ENCODE data around the gene CRYM.
"Not testable (repeated sequence)": the region's sequence is repeated elsewhere in the genome, so short reads cannot be mapped to it uniquely, and the experiment has no call there.

The CRYM gene

DNA sequence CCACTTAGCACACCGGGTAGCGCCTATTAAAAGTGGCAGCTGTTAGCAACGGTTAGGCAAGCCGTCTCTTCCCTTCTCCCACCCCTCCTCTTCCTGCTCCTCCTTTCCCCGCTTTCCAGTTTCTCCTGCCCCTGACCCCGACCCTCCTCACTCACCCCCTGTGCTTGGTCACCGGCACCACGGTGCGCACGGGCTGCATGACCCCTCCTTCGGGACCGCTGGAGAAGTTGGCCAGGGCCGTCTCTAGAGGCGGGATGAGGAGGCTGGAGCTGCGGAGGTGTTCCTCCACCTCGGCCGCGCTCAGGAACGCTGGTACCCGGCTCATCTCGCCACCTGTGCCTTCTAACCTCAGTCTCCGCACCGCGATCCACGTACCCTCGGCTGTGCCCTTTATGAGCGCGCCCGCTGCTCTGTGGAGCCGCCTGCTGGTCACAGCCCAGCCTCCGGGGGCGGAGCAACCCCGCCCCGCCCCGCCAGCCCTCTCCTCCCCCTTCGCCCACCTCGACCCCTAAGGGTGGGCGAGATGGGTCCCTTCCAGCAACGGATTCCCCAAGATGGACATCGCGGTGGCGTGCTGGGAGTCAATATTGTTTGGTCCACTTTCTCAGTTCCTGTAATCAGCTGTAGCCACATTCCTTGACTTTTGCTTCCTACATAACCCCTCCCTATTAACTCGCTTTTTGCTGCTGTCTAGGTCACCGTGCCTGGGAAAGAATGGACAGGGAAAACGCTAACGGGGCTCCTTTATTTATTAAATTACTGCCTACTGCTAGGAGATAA, at the start of gene CRYM:
CRYM (minus strand) TSS at position 364 of the 780 bp plus-strand sequence; CDS start at position 325, 39 bp downstream.
- in situ Hi-C loops (cut with MboI; ENCODE audit: low sequenced_read_pairs): no loop called here

DNA sequence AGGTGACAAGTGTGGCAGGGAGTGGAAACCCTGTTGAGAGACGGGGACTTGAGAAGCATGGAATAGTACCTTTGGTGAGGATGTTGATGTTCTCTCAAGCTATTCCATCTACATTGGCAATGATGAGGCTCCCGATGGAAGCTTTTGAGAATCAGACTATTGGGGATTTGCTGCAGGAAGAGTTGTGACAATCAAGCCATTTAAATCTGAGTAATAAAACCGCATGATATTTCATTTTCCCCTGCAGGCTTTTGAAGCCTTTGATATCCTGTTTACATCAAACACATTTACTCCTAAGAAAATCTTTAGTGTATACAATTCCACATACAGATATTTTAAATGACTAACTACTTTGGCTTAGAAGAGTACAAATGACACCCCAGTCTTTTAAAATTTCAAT, 49.0 kb upstream of the CRYM start:
- in situ Hi-C loops (cut with MboI; ENCODE audit: low sequenced_read_pairs): no loop called here

DNA sequence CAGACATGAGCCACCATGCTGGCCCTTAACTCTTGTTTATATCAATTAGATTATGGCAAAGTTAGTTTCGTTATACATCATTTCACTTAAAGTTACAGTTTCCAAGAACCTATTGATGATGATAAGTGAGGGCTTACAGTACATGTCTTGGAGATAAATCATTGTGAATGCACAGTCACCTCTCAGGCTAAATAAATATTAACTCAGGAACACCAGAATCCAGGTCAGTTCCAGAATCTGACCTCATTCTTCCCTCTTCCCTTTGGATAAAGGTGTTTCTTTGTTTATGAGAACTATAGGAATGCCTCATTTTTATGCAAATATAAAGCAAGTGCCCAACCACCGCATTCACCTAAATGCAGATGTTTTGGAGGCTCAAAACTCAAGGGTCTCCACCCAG, 48.4 kb upstream of the CRYM start:
- in situ Hi-C loops (cut with MboI; ENCODE audit: low sequenced_read_pairs): no loop called here

DNA sequence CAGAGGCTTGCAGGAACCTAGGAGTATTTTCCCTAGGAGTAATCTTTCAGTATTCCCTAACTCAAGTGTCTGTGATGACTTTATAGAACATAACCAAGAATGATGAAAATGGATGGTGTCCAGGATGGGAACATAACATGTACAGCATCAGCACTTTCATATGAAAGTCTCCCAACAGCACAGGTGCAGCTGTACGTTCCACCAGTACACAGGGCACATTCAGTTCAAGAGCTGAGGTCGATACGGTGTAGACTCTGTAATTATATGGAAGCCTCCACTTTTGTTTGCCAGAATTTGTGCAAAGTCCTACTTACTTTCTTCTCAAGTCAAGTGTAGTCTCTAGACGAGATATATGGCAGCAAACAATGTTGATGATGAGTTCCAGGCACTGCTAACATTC, 46.2 kb upstream of the CRYM start:
- in situ Hi-C loops (cut with MboI; ENCODE audit: low sequenced_read_pairs): no loop called here

DNA sequence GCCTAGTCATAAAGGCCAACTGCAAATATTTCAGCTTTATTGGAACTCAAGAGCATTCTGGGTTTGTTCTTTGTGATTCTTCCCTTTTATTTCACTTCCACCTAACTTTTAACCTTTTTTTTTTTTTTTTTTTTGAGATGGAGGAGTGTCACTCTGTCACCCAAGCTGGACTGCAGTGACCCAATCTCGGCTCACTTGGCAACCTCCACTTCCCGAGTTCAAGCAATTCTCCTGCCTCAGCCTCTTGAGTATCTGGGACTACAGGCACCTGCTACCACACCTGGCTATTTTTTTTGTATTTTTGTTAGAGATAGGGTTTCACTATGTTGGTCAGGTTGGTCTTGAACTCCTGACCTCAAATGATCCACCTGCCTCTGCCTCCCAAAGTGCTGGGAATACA, 44.2 kb upstream of the CRYM start:
- in situ Hi-C loops (cut with MboI; ENCODE audit: low sequenced_read_pairs): not testable (repeated sequence)

DNA sequence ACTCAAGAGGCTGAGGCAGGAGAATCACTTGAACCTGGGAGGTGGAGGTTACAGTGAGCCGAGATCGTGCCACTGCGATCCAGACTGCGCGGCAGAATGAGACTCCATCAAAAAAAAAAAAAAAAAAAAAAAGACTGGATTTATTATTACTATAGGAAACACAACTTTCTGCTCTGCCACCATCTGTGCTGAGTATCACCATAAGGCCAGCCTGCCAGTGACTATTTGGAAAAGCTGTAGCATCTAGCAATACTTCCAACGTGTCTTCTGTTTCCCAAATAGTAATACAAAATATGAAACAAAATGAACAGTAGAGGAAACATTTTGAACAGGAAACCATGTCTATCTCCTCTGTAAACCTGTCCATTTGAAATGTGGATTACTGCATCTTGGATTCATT, 43.6 kb upstream of the CRYM start:
- in situ Hi-C loops (cut with MboI; ENCODE audit: low sequenced_read_pairs): no loop called here

DNA sequence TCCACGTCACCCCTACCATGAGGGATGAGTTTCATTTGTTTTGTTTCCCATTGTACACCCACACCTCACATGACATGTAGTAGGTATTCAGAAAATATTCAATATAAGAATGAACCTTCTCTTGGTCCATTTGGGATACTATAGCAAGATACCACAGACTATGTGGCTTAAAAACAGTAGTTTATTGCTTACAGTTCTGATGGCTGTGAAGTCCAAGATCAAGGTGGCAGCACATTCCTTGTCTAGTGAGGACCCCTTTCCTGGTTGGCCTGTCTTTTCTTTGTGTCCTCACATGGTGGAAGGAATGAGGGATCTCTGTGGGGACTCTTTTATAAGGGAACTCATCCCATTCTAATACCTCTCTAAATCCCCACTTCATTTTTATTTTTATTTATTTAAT, 36.2 kb upstream of the CRYM start:
- in situ Hi-C loops (cut with MboI; ENCODE audit: low sequenced_read_pairs): no loop called here

DNA sequence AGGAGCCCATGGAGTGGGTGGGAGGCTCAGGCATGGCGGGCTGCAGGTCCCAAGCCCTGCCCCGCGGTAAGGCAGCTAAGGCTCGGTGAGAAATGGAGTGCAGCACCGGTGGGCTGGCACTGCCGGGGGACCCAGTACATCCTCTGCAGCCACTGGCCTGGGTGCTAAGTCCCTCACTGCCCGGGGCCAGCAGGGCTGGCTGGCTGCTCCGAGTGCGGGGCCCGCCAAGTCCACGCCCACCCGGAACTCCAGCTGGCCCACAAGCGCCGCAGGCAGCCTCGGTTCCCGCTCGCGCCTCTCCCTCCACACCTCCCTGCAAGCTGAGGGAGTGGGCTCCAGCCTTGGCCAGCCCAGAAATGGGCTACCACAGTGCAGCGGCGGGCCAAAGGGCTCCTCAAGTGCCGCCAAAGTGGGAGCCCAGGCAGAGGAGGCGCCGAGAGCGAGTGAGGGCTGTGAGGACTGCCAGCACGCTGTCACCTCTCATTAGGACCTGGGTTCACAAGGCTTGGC, 34.8 kb upstream of the CRYM start:
- in situ Hi-C loops (cut with MboI; ENCODE audit: low sequenced_read_pairs): not testable (repeated sequence)

DNA sequence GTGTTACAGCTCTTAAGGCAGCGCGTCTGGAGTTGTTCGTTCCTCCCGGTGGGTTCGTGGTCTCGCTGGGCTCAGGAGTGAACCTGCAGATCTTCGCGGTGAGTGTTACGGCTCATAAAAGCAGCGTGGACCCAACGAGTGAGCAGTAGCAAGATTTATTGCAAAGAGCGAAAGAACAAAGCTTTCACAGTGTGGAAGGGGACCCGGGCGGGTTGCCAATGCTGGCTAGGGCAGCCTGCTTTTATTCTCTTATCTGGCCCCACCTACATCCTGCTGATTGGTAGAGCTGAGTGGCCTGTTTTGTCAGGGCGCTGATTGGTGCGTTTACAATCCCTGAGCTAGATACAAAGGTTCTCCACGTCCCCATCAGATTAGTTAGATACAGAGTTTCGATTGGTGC, 34.0 kb upstream of the CRYM start:
- in situ Hi-C loops (cut with MboI; ENCODE audit: low sequenced_read_pairs): not testable (repeated sequence)

DNA sequence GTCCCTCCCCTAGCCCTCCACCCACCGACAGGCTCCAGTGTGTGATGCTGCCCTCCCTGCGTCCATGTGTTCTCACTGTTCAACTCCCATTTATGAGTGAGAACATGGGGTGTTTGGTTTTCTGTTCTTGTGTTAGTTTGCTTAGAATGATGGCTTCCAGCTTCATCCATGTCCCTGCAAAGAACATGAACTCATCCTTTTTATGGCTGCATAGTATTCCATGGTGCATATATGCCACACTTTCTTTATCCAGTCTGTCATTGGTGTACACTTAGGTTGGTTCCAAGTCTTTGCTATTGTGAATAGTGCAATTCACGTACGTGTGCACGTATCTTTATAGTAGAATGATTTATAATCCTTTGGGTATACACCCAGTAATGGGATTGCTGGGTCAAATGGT, 28.6 kb upstream of the CRYM start:
- in situ Hi-C loops (cut with MboI; ENCODE audit: low sequenced_read_pairs): not testable (repeated sequence)

DNA sequence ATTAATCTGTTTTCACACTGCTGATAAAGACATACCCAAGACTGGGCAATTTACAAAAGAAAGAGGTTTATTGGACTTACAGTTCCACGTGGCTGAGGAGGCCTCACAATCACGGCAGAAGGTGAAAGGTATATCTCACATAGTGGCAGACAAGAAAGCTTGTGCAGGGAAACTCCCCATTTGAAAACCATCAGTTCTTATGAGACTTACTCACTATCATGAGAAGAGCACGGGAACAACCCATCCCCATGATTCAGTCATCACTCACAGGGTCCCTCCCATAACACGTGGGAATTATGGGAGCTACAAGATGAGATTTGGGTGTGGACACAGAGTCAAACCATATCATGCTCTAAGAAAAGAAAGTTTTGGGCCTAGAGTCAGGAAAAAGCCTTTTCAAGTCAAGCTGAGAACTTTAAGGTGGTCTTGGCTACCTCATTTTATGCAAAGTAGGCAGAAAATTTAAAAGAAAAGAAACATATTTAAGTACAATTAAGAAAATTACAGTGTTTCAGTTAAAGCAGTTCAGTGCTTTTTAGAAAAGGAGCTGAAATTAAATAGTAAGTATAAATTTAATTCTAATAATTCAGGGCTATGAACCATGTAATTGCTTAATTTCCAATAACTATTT, 24.9 kb upstream of the CRYM start:
- in situ Hi-C loops (cut with MboI; ENCODE audit: low sequenced_read_pairs): no loop called here

DNA sequence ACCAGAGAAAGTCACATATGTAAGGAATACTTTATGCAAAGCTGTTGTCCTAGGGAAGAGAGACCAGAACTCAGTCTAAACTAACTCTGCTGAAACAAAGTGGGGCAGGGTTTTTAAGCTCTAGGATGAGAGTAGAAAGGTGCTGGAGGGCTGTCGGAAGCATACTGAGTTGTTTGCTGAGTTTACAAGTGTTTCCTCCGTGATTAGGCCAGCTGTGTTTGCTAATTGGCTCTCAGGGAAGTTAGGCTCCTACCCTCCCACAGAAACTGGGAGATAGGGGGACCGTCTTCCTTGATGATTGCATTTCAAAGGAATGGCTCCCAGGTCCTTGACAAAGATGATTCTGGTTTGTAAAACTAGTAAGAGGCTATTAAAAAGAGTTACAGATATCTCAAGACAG, 24.4 kb upstream of the CRYM start:
- in situ Hi-C loops (cut with MboI; ENCODE audit: low sequenced_read_pairs): no loop called here

DNA sequence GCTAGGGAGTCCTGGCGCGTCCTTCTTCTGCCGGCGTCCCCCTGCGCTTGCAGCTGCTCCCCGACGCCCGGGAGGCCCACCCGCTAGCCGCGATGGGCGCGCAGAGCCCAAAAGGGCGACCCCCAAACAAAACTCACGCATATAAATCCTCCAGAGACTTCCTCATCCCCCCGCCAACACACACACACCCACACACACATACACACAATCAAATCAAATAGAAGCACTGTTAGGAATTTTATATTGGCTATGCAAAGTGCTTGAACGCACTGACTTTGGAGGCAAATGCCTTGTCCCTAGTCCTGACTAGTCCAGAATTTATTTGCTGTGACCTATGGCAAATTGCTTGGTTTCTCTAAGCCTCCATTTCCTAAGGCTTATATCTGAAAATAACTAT, 23.8 kb upstream of the CRYM start:
- in situ Hi-C loops (cut with MboI; ENCODE audit: low sequenced_read_pairs): no loop called here

DNA sequence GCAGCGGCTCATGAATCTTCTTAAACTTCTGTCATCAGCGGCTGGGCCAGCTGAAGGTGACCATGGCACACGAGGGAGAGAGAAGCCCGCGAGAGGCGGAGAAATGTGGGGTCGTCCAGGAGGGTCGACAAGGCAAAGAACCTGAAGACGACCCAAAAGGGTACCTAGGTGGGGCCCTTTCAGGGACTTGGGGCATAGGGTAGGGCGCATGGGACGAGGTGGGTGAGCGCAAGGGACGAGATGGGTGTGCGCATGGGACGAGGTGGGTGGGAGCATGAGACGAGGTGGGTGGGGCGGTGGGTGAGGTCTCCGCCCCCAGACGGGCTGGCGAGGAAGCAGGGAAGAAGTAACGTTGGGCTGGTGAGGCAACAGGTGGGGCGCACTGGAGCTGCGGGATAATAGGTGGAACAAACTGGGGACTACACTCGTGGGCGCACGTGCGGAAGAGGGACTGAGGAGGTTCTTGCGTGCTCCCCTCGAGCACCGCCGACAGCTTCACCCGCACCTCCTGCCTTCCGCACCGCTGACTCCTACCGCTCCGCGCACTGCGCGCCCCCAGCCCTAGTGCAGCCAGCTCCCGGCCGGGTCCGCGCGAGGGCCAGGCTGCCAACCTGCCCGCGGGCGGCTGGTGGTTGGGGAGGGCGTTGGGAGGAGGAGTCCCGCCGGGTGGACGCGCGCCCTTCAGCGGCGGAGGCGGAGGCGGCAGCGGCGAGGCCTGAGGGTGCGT, 23.2 kb upstream of the CRYM start:
- in situ Hi-C loops (cut with MboI; ENCODE audit: low sequenced_read_pairs): no loop called here

DNA sequence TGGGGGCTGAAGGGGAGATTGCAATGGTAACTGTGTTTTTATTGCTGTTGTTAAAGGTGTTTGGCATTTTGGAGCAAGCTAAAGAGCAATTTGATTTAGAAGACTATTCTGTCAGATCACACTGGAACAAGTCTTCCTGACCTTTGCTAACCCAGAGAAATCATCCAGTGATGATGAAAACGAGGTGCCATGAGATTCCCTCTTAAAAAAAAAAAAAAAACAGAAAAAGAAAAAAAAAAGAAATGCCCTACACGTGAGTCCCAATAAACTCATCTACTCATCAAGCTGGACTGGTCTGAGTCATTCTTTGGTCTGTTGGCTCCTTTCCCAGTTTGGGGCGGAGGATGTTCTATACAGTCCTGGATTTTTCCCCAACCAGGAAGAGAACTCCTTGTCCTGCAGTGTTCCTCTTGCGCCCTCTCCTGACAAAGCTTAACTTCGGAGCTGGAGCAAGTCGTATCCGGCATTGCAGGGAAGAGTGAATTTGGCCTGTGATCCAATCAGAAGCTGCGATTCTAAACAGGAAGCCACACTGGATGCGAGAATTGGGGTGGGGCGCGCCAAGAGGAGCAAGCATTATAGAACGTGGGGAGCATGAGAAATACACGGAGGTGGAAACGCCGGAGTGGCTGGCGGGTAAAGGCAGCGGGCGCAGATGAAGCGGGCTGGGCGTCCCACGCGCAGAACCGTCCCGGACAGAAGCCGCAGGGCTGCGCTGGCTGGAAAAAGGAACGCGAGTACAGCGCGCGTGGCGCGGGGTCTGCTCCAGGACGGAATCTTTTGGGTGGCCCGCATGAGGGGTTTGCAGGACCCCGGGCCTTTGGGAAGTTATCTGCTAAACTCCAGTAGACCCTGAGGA, 22.4 kb upstream of the CRYM start:
- in situ Hi-C loops (cut with MboI; ENCODE audit: low sequenced_read_pairs): no loop called here

DNA sequence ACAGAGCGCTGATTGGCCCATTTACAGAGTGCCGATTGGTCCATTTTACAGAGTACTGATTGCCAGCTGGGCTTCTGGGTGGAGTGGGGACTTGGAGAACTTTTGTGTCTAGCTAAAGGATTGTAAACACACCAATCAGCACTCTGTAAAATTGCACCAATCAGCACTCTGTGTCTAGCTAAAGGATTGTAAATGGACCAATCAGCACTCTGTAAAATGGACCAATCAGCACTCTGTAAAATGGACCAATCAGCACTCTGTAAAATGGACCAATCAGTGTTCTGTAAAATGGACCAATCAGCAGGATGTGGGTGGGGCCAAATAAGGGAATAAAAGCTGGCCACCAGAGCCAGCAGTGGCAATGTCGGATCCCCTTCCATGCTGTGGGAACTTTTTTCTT, 11.7 kb upstream of the CRYM start:
- in situ Hi-C loops (cut with MboI; ENCODE audit: low sequenced_read_pairs): not testable (repeated sequence)

DNA sequence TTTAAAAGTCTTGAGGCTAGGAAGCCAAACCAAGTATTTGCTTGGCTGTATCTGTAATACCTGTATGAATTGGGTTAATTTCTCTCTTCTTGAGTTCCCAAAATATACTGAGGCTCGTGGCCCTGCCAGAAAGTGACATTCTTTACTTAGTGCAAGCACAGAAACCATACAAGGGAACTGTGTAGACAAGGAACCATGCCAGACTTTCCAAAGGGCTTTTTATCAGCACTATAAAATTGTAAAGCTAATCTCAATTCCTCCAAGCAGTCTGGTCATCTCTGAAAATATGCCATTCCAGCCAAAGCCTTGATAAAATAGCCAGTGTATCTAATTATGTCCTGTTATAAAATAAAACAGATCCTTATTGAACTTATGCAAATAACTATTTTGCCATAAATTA, 7.2 kb upstream of the CRYM start:
- in situ Hi-C loops (cut with MboI; ENCODE audit: low sequenced_read_pairs): no loop called here

DNA sequence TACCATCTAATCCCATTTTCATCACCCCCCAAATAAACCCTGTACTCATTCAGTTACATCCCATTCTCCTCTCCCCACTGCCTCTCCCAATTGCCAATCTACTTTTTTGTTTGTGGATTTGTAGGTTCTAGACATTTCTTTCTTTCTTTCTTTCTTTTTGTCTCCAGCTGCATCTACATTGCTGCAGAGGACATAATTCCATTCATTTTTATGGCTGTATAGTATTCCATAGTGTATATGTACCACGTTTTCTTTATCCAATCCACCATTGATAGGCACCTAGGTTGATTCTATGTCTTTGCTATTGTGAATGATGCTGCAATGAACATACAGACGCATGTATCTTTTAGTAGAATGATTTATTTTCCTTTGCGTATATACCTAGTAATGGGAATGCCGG, 6.3 kb upstream of the CRYM start:
- in situ Hi-C loops (cut with MboI; ENCODE audit: low sequenced_read_pairs): no loop called here

DNA sequence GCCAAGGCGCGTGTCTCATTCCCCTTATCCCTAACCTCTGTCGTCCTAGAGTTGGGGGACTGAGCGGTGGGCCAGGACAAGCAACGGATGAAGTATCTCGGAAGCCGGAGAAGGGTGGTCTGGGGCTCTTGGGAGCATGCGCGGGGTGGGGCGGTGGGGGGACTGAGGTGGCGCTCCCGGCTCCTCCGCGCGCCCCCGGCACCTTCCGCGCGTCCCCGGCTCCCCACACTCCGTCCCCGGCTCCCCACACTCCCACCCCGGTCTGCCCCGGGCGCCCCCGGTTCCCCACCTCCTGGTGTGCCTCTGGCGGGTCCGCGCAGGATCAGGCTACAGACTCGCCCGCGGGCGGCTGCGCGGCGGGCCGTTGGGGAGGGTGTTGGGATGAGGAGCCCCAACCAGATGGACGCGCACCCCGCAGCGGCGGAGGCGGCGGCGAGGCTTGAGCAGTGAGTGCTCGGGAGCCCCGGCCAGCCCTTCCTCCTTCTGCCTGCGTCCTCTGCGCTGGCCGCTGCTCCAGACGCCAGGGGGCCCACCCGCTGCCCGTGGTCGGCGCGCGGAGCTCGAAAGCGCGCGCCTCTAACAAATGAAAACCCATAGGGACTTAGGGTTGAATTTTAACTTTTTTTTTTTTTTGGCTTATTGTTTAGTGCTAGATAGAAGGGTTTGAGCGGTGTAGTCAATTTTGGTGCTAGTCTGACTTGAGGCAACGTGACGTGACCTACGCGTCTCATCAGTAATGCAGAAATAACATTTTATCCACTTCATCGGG, 5.6 kb upstream of the CRYM start:
- in situ Hi-C loops (cut with MboI; ENCODE audit: low sequenced_read_pairs): no loop called here

DNA sequence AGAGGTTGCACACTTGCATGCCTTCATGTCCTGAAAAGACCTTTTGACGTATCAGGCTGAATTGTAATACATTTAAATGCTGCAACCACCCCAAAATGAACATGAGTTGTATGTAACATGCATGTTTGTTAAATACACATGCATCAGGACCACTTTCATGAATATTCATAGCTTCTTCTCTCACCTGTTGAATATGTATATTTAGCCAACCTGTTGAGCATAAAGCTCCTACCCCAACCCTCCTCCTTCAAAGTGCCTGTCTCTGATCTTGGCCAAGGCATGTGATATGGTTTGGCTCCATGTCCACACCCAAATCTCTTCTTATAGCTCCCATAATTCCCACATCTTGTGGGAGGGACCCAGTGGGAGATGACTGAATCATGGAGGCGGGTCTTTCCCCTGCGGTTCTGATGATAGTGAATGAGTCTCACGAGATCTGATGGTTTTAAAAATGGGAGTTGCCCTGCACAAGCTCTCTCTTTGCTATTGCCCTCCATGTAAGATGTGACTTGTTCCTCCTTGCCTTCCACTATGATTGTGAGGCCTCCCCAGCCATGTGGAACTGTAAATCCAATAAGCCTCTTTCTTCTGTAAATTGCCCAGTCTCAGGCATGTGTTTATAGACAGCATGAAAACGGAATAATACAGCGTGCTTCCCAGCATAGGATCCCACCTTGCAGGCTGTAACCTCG, 3.8 kb upstream of the CRYM start:
- in situ Hi-C loops (cut with MboI; ENCODE audit: low sequenced_read_pairs): no loop called here
